Hepatic stellate cell (primary cell): ENCODE results near the gene CEP250.
A peak's percentile ranks its signal among the peaks of the same experiment; 100 is the strongest.

Experiments used
- DNase-seq: peaks from one replicate; pipeline ENCODE4 v3.0.0; 2011; ENCODE audit warnings: low spot score

CEP250 gene

GRCh38 chr20:35561268-35561667, 105.9 kb downstream of the CEP250 start:
- DNase-seq = peak; percentile 78

- DNase-seq = no peak
These were observed 106.3 kb downstream of the CEP250 start for GRCh38 chr20:35561671-35562070.

- no peak for DNase-seq
These were observed 107.2 kb downstream of the CEP250 start for GRCh38 chr20:35562541-35563110.

GRCh38 chr20:35563834-35564233, 108.4 kb downstream of the CEP250 start:
- no peak for DNase-seq

GRCh38 chr20:35564905-35565304, 109.5 kb downstream of the CEP250 start:
- no peak for DNase-seq

GRCh38 chr20:35568645-35569044, 113.2 kb downstream of the CEP250 start:
- DNase-seq = no peak
